GM12878 (cell line): ENCODE data around the gene CMTM5. TPM values are rescaled to one million over a fixed set of nuclear protein-coding genes. Genes with fewer than 3 reads are reported as not detected.

ENCODE experiments used
- ATAC-seq: fragments of 200-7000 bp; cut with Tn5 transposase; 3 replicates; pipeline ENCODE4 v1.9.1; 2020; ENCODE audit warnings: mild to moderate bottlenecking, moderate library complexity
- BruUV-seq: library from RNA; stranded (reverse); fragments of 400-500 nt; replicated peaks from 2 replicates; lab custom pipeline; 2021; lab: Mats Ljungman, UMichigan
- CTCF ChIA-PET: fragments of 300-600 bp; sonication (Branson Sonifier 250); formaldehyde crosslinking; extraction: SDS; loops from one replicate; lab custom pipeline; 2021; ENCODE audit warnings: inconsistent platforms; lab: Yijun Ruan, JAX
- POLR2A ChIA-PET: fragments of 350-600 bp; formaldehyde crosslinking; extraction: SDS; loops from one replicate; lab custom pipeline; 2021; ENCODE audit warnings: inconsistent platforms; lab: Charles Lee
- RAD21 ChIA-PET: fragments of 300-600 bp; sonication (Branson Sonifier 250); formaldehyde crosslinking; loops from one replicate; lab custom pipeline; 2023; ENCODE audit warnings: antibody characterized with exemption; ENCODE audit not compliant: unreplicated experiment; lab: Charles Lee
- SMC1A ChIA-PET: fragments of 300-600 bp; sonication (Branson Sonifier 250); formaldehyde crosslinking; loops from one replicate; lab custom pipeline; 2023; ENCODE audit not compliant: unreplicated experiment, uncharacterized antibody; lab: Charles Lee
- DNase-seq: peaks from one replicate; pipeline ENCODE4 v3.0.0-alpha.2; 2011; ENCODE audit warnings: low read depth, low spot score
- FAIRE-seq: peaks from 3 replicates; lab custom pipeline; 2011; peaks lifted over from hg19 to GRCh38; lab: Jason Lieb, UNC
- H2AFZ ChIP-seq: 2 replicates; pipeline ENCODE4 v1.6.0; 2011; ENCODE audit warnings: low read depth, low read length, control low read depth; ENCODE audit not compliant: control insufficient read depth
- H3K27ac ChIP-seq: 2 replicates; pipeline ENCODE4 v1.5.1; 2011; ENCODE audit warnings: control low read depth; ENCODE audit not compliant: control insufficient read depth, insufficient read depth
- H3K27me3 ChIP-seq, 2 experiments: replicated peaks in 1 of 2; 2 replicates each; pipeline versions ENCODE4 v1.6.0 to v1.6.1; 2011; ENCODE audit warnings: low read length in 1 of 2; ENCODE audit not compliant: control insufficient read depth in 2 of 2, insufficient read depth in 2 of 2
- H3K36me3 ChIP-seq, 2 experiments: 2 replicates each; pipeline ENCODE4 v1.5.1; 2011; ENCODE audit warnings: low read length in 1 of 2; ENCODE audit not compliant: control insufficient read depth in 2 of 2, insufficient read depth in 2 of 2
- H3K4me1 ChIP-seq: 2 replicates; pipeline ENCODE4 v1.6.1; 2011; ENCODE audit warnings: mild to moderate bottlenecking, low read length, moderate library complexity, mixed read lengths; ENCODE audit not compliant: control insufficient read depth, insufficient read depth
- H3K4me2 ChIP-seq: 2 replicates; pipeline ENCODE4 v1.6.0; 2011; ENCODE audit warnings: control low read depth; ENCODE audit not compliant: control insufficient read depth, insufficient read depth
- H3K4me3 ChIP-seq: fragments of 200-600 bp; sonication (generic); 2 replicates; pipeline ENCODE4 v1.5.1; 2016
- H3K79me2 ChIP-seq: 2 replicates; pipeline ENCODE4 v1.6.0; 2011; ENCODE audit warnings: low read length; ENCODE audit not compliant: control insufficient read depth, insufficient read depth
- H3K9ac ChIP-seq: 2 replicates; pipeline ENCODE4 v1.8.0; 2011; ENCODE audit warnings: low read length, control low read depth, mixed read lengths; ENCODE audit not compliant: control insufficient read depth, insufficient read depth
- H3K9me3 ChIP-seq: replicated peaks from 3 replicates; pipeline ENCODE4 v1.5.1; 2011; ENCODE audit warnings: mild to moderate bottlenecking, low read length; ENCODE audit not compliant: control insufficient read depth, insufficient read depth
- H4K20me1 ChIP-seq: 2 replicates; pipeline ENCODE4 v1.6.0; 2011; ENCODE audit not compliant: control insufficient read depth, insufficient read depth
- CEBPB ChIP-seq, 2 experiments: fragments of 150-350 bp in 1 of 2; IDR thresholded peaks; 2 replicates each; pipeline ENCODE4 v1.6.1; 2012 to 2014; ENCODE audit warnings: low read depth in 2 of 2, low read length in 2 of 2, borderline replicate concordance in 1 of 2, inconsistent platforms in 1 of 2
- CEBPZ ChIP-seq: fragments of 150-350 bp; IDR thresholded peaks from 2 replicates; pipeline ENCODE4 v1.6.1; 2016; ENCODE audit warnings: low read depth, low read length
- E2F8 ChIP-seq: fragments of 450-650 bp; IDR thresholded peaks from 2 replicates; pipeline ENCODE4 v1.6.1; 2018; ENCODE audit warnings: mild to moderate bottlenecking, low read depth, moderate library complexity; ENCODE audit not compliant: partially characterized antibody
- IKZF1 ChIP-seq: fragments of 450-650 bp; conservative IDR thresholded peaks from 2 replicates; pipeline ENCODE4 v1.6.1; 2017; ENCODE audit warnings: antibody characterized with exemption, mild to moderate bottlenecking
- LARP7 ChIP-seq: fragments of 450-650 bp; IDR thresholded peaks from 2 replicates; pipeline ENCODE4 v1.6.1; 2017; ENCODE audit warnings: mild to moderate bottlenecking
- MEF2B ChIP-seq: fragments of 450-650 bp; IDR thresholded peaks from 2 replicates; pipeline ENCODE4 v1.6.1; 2018; ENCODE audit warnings: mild to moderate bottlenecking, moderate library complexity; ENCODE audit not compliant: partially characterized antibody, poor library complexity, severe bottlenecking
- MXI1 ChIP-seq: fragments of 150-350 bp; IDR thresholded peaks from 2 replicates; pipeline ENCODE4 v1.6.1; 2011; ENCODE audit warnings: low read depth, mild to moderate bottlenecking, inconsistent platforms, low read length, improper control_type of control experiment
- NFYA ChIP-seq: IDR thresholded peaks from 2 replicates; pipeline ENCODE4 v1.6.1; 2011; ENCODE audit warnings: low read depth, mild to moderate bottlenecking, low read length, improper control_type of control experiment, borderline replicate concordance
- RBBP5 ChIP-seq: fragments of 200-600 bp; sonication (generic); conservative IDR thresholded peaks from 2 replicates; pipeline ENCODE4 v1.6.1; 2016
- SMAD5 ChIP-seq: IDR thresholded peaks from 2 replicates; pipeline ENCODE4 v1.6.1; 2016; ENCODE audit warnings: antibody characterized with exemption, low read depth
- STAT1 ChIP-seq: fragments of 450-650 bp; conservative IDR thresholded peaks from 2 replicates; pipeline ENCODE4 v1.6.1; 2014; ENCODE audit warnings: antibody characterized with exemption, mild to moderate bottlenecking
- STAT3 ChIP-seq: IDR thresholded peaks from 2 replicates; pipeline ENCODE4 v1.6.1; 2011; ENCODE audit warnings: low read depth, low read length, improper control_type of control experiment
- TAF1 ChIP-seq: IDR thresholded peaks from 2 replicates; pipeline ENCODE4 v1.6.1; 2011; ENCODE audit warnings: mild to moderate bottlenecking, low read depth, low read length, borderline replicate concordance
- ZNF687 ChIP-seq: fragments of 450-650 bp; IDR thresholded peaks from 2 replicates; pipeline ENCODE4 v1.6.1; 2017; ENCODE audit warnings: mild to moderate bottlenecking, moderate library complexity
- ZZZ3 ChIP-seq: IDR thresholded peaks from 2 replicates; pipeline ENCODE4 v1.6.1; 2011; ENCODE audit warnings: low read depth; ENCODE audit not compliant: control insufficient read depth, insufficient read length
- WGBS: methylation state at CpG from one replicate; pipeline ENCODE4 v1.1.6; 2016; ENCODE audit warnings: low lambda C conversion rate; ENCODE audit not compliant: insufficient replicate concordance, insufficient coverage; ENCODE audit errors: missing lambda C conversion rate; 5-methylcytosine and 5-hydroxymethylcytosine counted together
- in situ Hi-C: fragments of 300-500 bp; cut with MboI; formaldehyde crosslinking; loops from 9 replicates; pipeline ENCODE4 v1.14.3; 2018; ENCODE audit warnings: mixed read lengths
- intact Hi-C: fragments of 100-400 bp; cut with micrococcal nuclease; formaldehyde crosslinking; loops from one replicate; pipeline ENCODE4 v1.14.2; 2022; ENCODE audit not compliant: unreplicated experiment
- polyA plus RNA-seq, 11 experiments: library from polyadenylated mRNA; depleted of rRNA in 4 of 11; unstranded in 6 of 11; stranded (reverse) in 5 of 11; fragments of >200 nt; fragmentation: Nextera tagmentation in 4 of 11; fragmentation: Illumina TruSeq in 1 of 11; extraction: Ambion mirVana in 4 of 11; extraction: Trizol in 1 of 11; gene quantifications; 1 replicate in 1 of 11; 2 replicates in 10 of 11; pipeline versions ENCODE4 v1.2.1 to v1.2.3, GENCODE V29; 2011 to 2016; ENCODE audit warnings: inconsistent platforms in 2 of 11, missing spikeins in 2 of 11, low read depth in 1 of 11
- total RNA-seq, 4 experiments: library from RNA; depleted of rRNA in 3 of 4; stranded (reverse); fragments of >200 nt in 3 of 4; fragmentation: Illumina TruSeq in 1 of 4; extraction: Trizol in 1 of 4; gene quantifications; 2 replicates each; pipeline versions ENCODE4 v1.2.1 to v1.2.3, GENCODE V29; 2013 to 2021

The CMTM5 gene
- total and polyA plus RNA-seq, 10 of the 15 experiments (the other 5 are each of a cell fraction or from before 2014, with no cell fraction given), result not detected

GRCh38 chr14:23423657-23424056, 46.8 kb downstream of the CMTM5 start:
- WGBS, result 66% methylated on average over 6 of the region's 6 CpGs
- ChIA-PET RAD21 (no interaction called here), POLR2A (interaction anchor here (1.3 kb wide), 1 partner anchor 14 kb away, joined by 4 read pairs; no protein-coding TSS in a partner anchor), CTCF (interaction anchor here (0.9 kb wide), 1 partner anchor 54 kb away, joined by 3 read pairs; no protein-coding TSS in a partner anchor), SMC1A (no interaction called here)
- no peaks in the 10 kb centered on the region for H3K36me3 ChIP-seq
- no peak overlapping the region for H3K4me3 ChIP-seq
- no peak overlapping the region for H3K4me2 ChIP-seq
- no peak for DNase-seq
- no peaks in the 10 kb centered on the region for H4K20me1 ChIP-seq
- no peak for ATAC-seq
- intact Hi-C loops (no loop called here), in situ Hi-C loops (no loop called here)
- H3K9ac ChIP-seq, result no peak overlapping the region
- no peaks in the 10 kb centered on the region for H3K9me3 ChIP-seq
- H3K79me2 ChIP-seq, result no peaks in the 10 kb centered on the region
- no peak overlapping the region for H3K27ac ChIP-seq
- FAIRE-seq, result no peak
- H3K27me3 ChIP-seq, result no peaks in the 10 kb centered on the region
- H3K4me1 ChIP-seq, result no peaks in the 10 kb centered on the region
- H2AFZ ChIP-seq, result no peak overlapping the region
- BruUV-seq, result no TSS peak
- no peak for TF ChIP-seq STAT1
- TF ChIP-seq IKZF1, result no peak
- TF ChIP-seq E2F8, result no peak
- no peak for TF ChIP-seq STAT3
- no peak for TF ChIP-seq ZNF687
- no peak for TF ChIP-seq SMAD5
- TF ChIP-seq RBBP5, result no peak
- TF ChIP-seq ZZZ3, result no peak
- TF ChIP-seq MEF2B, result no peak
- TF ChIP-seq CEBPB (IDR thresholded peaks at IDR 0.05; ENCODE audit: borderline replicate concordance in 1 of 2, low read depth in 2 of 2, low read length in 2 of 2), result no peak
- TF ChIP-seq LARP7, result no peak
- TF ChIP-seq CEBPZ, result no peak
- no peak for TF ChIP-seq TAF1
- TF ChIP-seq NFYA, result no peak
- TF ChIP-seq MXI1, result no peak
